ENCODE results near the gene PAEP. TPM values are rescaled to one million over a fixed set of nuclear protein-coding genes. Genes with fewer than 3 reads are reported as not detected.

PAEP gene
- total RNA-seq, 1 experiment from 2014 or later = not detected

DNA sequence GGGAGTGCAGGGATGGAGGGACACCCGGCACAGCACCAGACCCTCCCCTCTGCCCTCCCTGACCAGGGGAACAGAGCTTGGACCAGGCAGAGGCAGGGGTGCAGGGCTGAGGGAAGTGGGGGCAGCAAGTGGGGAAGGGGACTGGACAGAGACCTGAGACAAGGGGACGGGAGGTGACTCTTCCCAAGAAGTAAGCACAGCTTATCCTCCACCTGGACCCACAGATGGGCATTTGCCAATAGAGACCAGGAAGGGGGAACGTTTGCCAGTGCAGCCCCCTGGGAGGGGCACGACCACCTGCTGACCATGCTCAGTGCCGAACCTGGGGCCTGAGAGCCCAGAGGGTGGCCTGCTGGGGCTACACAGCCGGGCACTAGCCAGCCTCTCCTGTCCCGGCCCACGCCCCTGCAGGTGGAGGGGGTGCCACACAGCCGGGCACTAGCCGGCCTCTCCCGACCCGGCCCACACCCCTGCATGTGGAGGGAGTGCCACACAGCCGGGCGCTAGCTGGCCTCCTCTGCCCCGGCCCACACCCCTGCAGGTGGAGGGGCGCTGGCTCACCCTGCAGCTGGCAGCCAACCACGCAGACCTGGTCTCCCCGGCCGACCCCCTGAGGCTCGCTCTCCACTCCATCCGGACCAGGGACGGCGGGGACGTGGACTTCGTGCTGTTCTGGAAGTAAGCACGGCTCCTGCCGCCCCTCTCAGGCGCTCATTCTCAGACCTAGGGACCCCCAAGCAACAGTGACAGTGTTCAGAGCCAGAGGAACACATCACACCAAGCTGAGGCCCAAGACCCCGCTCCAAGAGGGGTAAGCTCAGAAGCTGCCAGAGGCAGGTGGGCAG is 53.5 kb downstream of the PAEP start:
- no peak for DNase-seq (ENCODE audit: low read depth)

DNA sequence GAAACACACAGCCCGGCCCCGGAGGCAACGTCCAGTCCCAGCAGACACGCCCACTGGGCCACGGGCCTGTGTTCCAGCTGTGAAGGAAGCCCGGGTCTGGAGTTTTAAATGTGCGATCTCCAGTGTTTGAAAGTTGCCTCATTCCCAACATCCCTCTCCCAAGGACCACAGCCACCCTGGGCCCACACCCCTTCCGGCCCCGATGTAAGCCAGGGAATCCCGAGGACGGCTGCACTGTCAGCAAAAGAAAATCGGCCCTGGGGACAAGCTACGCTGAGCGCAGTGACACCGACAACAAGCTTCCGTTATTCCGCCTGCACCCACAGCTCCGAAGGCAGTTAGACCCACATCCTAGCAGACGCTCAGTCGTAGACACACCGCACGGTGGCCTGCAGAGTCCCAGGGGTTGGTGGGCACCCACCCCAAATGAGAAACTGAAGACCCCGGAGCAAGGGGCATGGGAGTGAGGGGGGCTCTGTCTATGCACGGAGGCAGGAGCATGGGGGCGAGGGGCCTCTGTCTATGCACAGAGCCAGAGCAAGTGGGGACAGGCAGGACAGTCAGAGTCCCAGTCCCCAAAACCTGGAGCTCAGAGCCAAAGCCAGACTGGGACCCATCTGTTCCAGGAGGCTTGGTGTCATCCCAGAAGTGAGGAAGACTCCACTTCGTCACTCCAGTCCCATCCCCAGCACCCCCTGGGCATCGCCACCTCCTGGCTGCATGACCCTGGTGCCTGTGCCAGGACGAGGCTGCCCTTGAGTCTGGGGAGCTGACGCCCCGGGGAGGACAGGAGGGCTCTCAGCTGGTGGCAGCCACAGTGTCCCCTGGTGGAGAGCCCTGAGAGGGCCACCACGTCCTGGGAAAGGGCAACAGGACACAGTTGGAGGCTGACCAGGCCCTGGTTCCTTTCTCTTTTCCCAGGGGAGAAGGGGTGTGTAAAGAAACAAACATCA is 54.4 kb downstream of the PAEP start:
- no peak for DNase-seq (ENCODE audit: low read depth)

Other genes with a start within 250 kb of the PAEP start
- 33.2 and 33.5 TPM in 2 replicates for gene PPP1R26, start 82.0 kb upstream of the PAEP start, total RNA-seq (2014; rRNA removed; shearing (Covaris generic))
- gene MRPS2, start 61.1 kb upstream of the PAEP start, total RNA-seq (2014; rRNA removed; shearing (Covaris generic)) = 46.8 and 48.6 TPM in 2 replicates
- not detected in 2 replicates for gene LCN1, start 40.3 kb upstream of the PAEP start, total RNA-seq (2014; rRNA removed; shearing (Covaris generic))
- not detected in 2 replicates for gene OBP2A, start 15.6 kb upstream of the PAEP start, total RNA-seq (2014; rRNA removed; shearing (Covaris generic))
- not detected in 2 replicates for gene GLT6D1, start 77.8 kb downstream of the PAEP start, total RNA-seq (2014; rRNA removed; shearing (Covaris generic))
- gene LCN9, start 101.6 kb downstream of the PAEP start, total RNA-seq (2014; rRNA removed; shearing (Covaris generic)) = not detected in 2 replicates
- gene SOHLH1, start 137.7 kb downstream of the PAEP start, total RNA-seq (2014; rRNA removed; shearing (Covaris generic)) = 0.18 TPM in 1 of 2 replicates, not detected in the other
- gene KCNT1, start 140.4 kb downstream of the PAEP start, total RNA-seq (2014; rRNA removed; shearing (Covaris generic)) = not detected in 2 replicates